Measurements from ENCODE around the gene EFEMP1. TPM values are rescaled to one million over a fixed set of nuclear protein-coding genes. Genes with fewer than 3 reads are reported as not detected.

The EFEMP1 gene
- polyA plus RNA-seq, 3 donors: not detected

DNA sequence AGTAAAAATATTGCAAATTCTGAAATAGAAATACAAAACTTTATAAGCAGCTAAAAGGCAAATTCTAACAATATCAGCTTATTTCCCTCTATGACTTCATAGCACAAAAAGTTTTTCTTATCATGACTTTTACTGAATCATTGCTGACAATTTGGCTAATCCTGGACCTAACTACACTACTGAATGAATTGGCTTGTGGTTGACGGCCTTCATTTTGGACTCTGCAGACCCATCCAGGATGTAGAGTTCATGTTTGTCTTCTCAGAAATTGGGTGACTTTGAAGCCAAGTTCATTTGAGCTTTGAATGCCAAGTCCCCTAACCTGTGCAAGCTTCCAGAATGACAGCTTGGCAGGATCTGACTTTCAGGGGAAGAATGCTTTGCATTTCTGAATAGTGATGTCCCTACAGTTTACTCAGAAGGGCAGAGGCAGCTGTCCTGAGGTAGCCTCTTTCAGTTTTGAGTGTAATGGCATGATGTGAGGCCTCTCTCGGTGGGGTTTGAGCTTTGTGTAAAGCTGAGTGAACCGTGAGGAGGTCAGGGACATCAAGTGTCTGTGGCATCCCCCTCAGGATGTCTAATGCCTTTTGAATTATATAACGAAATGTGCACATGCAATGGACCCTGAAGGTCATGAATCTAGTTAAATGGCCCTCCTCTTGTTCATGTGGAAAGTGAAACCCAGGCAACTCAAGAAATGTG lies 48.0 kb downstream of the EFEMP1 start:
- Histone ChIP-seq H3K9me3 (replicated peaks in 1 of 2; ENCODE audit: control insufficient read depth in 1 of 2, insufficient read depth in 1 of 2, low read length in 2 of 2) (no peaks in the 10 kb centered on the region), H3K27ac (ENCODE audit: low read depth in 1 of 2, low read length in 2 of 2) (no peak overlapping the region), H3K36me3 (replicated peaks in 1 of 2; ENCODE audit: control insufficient read depth in 1 of 2, insufficient read depth in 2 of 2, low read length in 2 of 2) (no peaks in the 10 kb centered on the region), H3K9ac (ENCODE audit: insufficient read depth, low read length, poor library complexity, severe bottlenecking) (no peak overlapping the region), H4K20me1 (ENCODE audit: insufficient read depth, low read length) (no peaks in the 10 kb centered on the region), H3K4me2 (replicated peaks; ENCODE audit: extremely low read depth, low read length, poor library complexity, severe bottlenecking) (no peak overlapping the region), H3K27me3 (ENCODE audit: control insufficient read depth in 2 of 2, insufficient read depth in 2 of 2, low read length in 2 of 2) (no peaks in the 10 kb centered on the region), H2AFZ (ENCODE audit: insufficient read depth, low read depth, low read length, poor library complexity, severe bottlenecking) (no peak overlapping the region), H3K4me3 (replicated peaks in 1 of 3; ENCODE audit: low read depth in 2 of 3, low read length in 3 of 3) (no peak overlapping the region), H3K79me2 (ENCODE audit: insufficient read depth, low read length) (no peaks in the 10 kb centered on the region), H3K4me1 (ENCODE audit: control insufficient read depth in 1 of 2, insufficient read depth in 2 of 2, low read length in 2 of 2) (peaks cover 25 to 26% of the 10 kb centered on the region in 2 donors)
- TF ChIP-seq, protein P1, sequence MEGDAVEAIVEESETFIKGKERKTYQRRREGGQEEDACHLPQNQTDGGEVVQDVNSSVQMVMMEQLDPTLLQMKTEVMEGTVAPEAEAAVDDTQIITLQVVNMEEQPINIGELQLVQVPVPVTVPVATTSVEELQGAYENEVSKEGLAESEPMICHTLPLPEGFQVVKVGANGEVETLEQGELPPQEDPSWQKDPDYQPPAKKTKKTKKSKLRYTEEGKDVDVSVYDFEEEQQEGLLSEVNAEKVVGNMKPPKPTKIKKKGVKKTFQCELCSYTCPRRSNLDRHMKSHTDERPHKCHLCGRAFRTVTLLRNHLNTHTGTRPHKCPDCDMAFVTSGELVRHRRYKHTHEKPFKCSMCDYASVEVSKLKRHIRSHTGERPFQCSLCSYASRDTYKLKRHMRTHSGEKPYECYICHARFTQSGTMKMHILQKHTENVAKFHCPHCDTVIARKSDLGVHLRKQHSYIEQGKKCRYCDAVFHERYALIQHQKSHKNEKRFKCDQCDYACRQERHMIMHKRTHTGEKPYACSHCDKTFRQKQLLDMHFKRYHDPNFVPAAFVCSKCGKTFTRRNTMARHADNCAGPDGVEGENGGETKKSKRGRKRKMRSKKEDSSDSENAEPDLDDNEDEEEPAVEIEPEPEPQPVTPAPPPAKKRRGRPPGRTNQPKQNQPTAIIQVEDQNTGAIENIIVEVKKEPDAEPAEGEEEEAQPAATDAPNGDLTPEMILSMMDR (IDR thresholded peaks at IDR 0.05): no peak
- peaks cover 0 to 2% (median 0%) of the 10 kb centered on the region in 7 donors for H3K9me3 Mint-ChIP-seq
- H3K4me1 Mint-ChIP-seq: peaks cover 15% of the 10 kb centered on the region
- 90% methylated on average over 3 of the region's 4 CpGs for WGBS (ENCODE audit: insufficient coverage)
- no peak for DNase-seq
- peaks cover 2 to 5% (median 4%) of the 10 kb centered on the region in 3 donors for H3K27me3 Mint-ChIP-seq (ENCODE audit: low read depth in 3 of 3)
- H3K36me3 Mint-ChIP-seq: no peaks in the 10 kb centered on the region
- H3K27ac Mint-ChIP-seq: peak overlapping the region in 1 of 7 donors; percentile 24
- intact Hi-C loops (cut with micrococcal nuclease): no loop called here
- H3K4me3 Mint-ChIP-seq: no peak overlapping the region

DNA sequence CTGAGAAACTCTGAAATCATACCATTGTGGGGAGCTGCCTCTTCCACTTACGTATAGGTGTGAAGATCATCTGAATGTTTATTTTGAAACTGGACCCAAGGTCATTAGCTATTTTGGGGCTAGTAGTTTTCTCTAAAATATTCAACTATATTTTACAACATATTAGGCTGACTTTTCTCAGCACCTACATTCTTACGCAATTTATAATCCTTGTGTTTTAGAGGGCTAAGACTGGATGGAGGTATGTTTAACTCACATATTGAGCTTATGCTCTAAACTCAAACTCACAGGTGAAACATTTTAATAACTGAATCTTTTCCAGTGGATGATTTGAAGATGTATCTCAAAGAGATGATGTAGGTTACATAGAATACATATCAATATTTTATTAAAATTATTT lies 49.2 kb downstream of the EFEMP1 start:
- Histone ChIP-seq H4K20me1 (ENCODE audit: insufficient read depth, low read length) (no peaks in the 10 kb centered on the region), H3K9me3 (replicated peaks in 1 of 2; ENCODE audit: control insufficient read depth in 1 of 2, insufficient read depth in 1 of 2, low read length in 2 of 2) (no peaks in the 10 kb centered on the region), H3K4me3 (replicated peaks in 1 of 3; ENCODE audit: low read depth in 2 of 3, low read length in 3 of 3) (no peak overlapping the region), H3K27ac (ENCODE audit: low read depth in 1 of 2, low read length in 2 of 2) (no peak overlapping the region), H3K79me2 (ENCODE audit: insufficient read depth, low read length) (no peaks in the 10 kb centered on the region), H3K4me1 (ENCODE audit: control insufficient read depth in 1 of 2, insufficient read depth in 2 of 2, low read length in 2 of 2) (peaks cover 15 to 16% of the 10 kb centered on the region in 2 donors), H3K27me3 (ENCODE audit: control insufficient read depth in 2 of 2, insufficient read depth in 2 of 2, low read length in 2 of 2) (no peaks in the 10 kb centered on the region), H2AFZ (ENCODE audit: insufficient read depth, low read depth, low read length, poor library complexity, severe bottlenecking) (no peak overlapping the region), H3K9ac (ENCODE audit: insufficient read depth, low read length, poor library complexity, severe bottlenecking) (no peak overlapping the region), H3K36me3 (replicated peaks in 1 of 2; ENCODE audit: control insufficient read depth in 1 of 2, insufficient read depth in 2 of 2, low read length in 2 of 2) (no peaks in the 10 kb centered on the region), H3K4me2 (replicated peaks; ENCODE audit: extremely low read depth, low read length, poor library complexity, severe bottlenecking) (no peak overlapping the region)
- Mint-ChIP-seq H3K27ac (no peak overlapping the region), H3K9me3 (peaks cover 0 to 2% (median 0%) of the 10 kb centered on the region in 7 donors), H3K4me3 (no peak overlapping the region), H3K27me3 (ENCODE audit: low read depth in 3 of 3) (peaks cover 3 to 5% (median 4%) of the 10 kb centered on the region in 3 donors), H3K36me3 (no peaks in the 10 kb centered on the region), H3K4me1 (peaks cover 7% of the 10 kb centered on the region)
- intact Hi-C loops (cut with micrococcal nuclease): no loop called here
- no peak for DNase-seq
- no CpG with 5 or more reads among the region's 2 CpGs for WGBS (ENCODE audit: insufficient coverage)
- TF ChIP-seq, protein P1 (IDR thresholded peaks at IDR 0.05): no peak

Measured in CD14-positive monocyte (primary cell).